Epithelial cell of proximal tubule (primary cell): ENCODE results near the gene ZC3H4. TPM values are rescaled to one million over a fixed set of nuclear protein-coding genes. Genes with fewer than 3 reads are reported as not detected.

Experiments
- DNase-seq: peaks from one replicate; pipeline ENCODE4 v3.0.0-alpha.2; 2011; ENCODE audit warnings: low read depth
- H3K4me3 ChIP-seq: 2 replicates; pipeline ENCODE4 v1.5.1; 2011; ENCODE audit warnings: low read depth, mild to moderate bottlenecking, low read length
- CTCF ChIP-seq: conservative IDR thresholded peaks from 2 replicates; pipeline ENCODE4 v1.5.1; 2012; ENCODE audit warnings: low read depth, mild to moderate bottlenecking, low read length
- total RNA-seq: library from RNA; depleted of rRNA; stranded (reverse); fragments of >200 nt; gene quantifications from 2 replicates; pipeline ENCODE4 v1.2.3, GENCODE V29; 2015

ZC3H4 gene
- 18.3 and 30.0 TPM in 2 replicates for total RNA-seq

- peak within 1 kb of the TSS; percentile 88 for H3K4me3 ChIP-seq
- TF ChIP-seq CTCF: no peak
- peak; percentile 87 for DNase-seq
These were observed at the start of gene ZC3H4 for GRCh38 chr19:47112997-47113849. TSS of gene ZC3H4 (minus strand) at chr19:47113776. CDS start at chr19:47112584, 1,192 bp downstream.

DNA sequence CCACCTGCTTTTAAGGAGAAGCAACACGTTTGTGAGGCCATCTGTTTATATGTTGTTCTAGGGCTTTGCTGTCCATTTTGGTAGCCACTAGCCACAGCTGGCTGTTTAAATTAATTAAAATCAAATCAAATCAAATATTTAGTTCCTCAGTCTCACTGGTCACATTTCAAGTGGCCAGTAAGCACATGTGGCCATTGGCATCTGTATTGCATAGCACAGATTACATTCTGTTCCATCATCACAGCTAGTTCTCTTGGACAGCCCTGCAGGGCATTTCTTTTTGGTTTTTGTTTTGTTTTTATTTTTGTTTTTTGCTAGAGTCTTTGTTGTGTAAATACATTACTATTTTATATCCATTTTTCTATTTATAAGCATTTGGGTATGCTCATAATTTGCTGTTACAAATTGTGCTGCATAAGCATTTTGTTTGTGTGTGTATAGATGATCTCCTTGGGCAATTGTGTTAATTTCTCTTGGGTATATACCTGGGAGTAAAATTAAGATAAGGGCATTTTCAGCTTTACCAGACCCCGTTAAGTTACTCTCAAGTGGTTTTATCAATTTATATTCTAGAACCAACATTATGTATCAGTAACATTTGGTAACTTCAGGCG lies 48.4 kb upstream of the ZC3H4 start:
- TF ChIP-seq CTCF: no peak
- DNase-seq: no peak

GRCh38 chr19:47158879-47159503 lies 45.4 kb upstream of the ZC3H4 start:
- H3K4me3 ChIP-seq: no peak overlapping the region
- TF ChIP-seq CTCF: no peak
- DNase-seq: peak; percentile 36

More for the DNA sequence above, 48.4 kb upstream of the ZC3H4 start:
- H3K4me3 ChIP-seq: no peak overlapping the region

- no peak overlapping the region for H3K4me3 ChIP-seq
- TF ChIP-seq CTCF: no peak
- DNase-seq: no peak
These were observed 44.8 kb upstream of the ZC3H4 start for GRCh38 chr19:47158367-47158791.

DNA sequence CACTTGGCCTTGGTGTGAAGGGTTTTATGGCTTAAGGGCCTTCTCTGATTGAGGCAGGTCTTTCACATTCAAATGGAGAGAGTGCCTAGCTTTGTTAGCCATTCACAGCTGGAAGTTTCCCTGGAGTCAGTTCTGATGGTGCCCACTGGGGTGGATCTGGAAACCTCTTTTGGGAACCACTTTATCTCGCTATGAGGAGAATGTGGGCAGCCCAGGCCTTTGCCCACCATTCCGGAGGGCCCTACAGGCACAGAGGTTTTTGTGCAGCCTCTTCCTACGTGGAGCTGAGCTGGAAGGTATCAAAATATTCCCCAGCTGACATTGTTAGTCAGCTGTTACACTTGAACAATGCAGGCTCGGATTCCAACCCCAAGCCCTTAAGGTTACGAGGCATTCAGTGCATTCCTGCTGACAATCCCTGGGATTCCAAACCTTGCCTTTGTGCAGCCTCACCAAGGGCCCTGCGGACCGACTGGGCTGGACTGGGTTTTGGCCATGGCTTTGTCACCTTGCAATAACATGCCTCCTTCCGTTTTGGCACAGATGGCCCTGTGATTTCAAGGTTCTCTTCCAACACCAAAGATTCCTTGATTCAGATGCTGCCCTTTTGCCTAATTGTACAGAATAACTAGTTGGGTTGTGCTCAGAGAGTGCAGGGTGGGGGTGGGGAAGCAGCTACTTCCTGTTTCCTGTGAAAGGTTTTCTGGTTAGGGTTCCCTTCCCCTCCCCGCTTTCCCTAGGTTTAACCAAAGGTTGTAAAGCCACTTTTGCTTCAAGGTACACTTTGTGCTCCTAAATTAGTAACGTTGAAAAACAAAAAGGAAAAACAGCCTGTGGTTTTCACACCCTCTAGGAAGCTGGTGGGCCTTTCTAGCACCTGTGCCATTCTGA lies 44.1 kb upstream of the ZC3H4 start:
- peak; percentile 46 for DNase-seq
- no peak for TF ChIP-seq CTCF
- no peak overlapping the region for H3K4me3 ChIP-seq

GRCh38 chr19:47156861-47157430 lies 43.4 kb upstream of the ZC3H4 start:
- DNase-seq: no peak
- no peak for TF ChIP-seq CTCF
- no peak overlapping the region for H3K4me3 ChIP-seq
